GM06990 (cell line): Measurements from ENCODE around the gene PNMA8B.
A peak's percentile ranks its signal among the peaks of the same experiment; 100 is the strongest.

Experiments
- DNase-seq: peaks from one replicate; pipeline ENCODE4 v3.0.0-alpha.2; 2011; ENCODE audit not compliant: insufficient read length; ENCODE audit errors: extremely low read depth
- H3K27me3 ChIP-seq: replicated peaks from 2 replicates; pipeline ENCODE4 v1.6.0; 2011; ENCODE audit warnings: low read length; ENCODE audit not compliant: control insufficient read depth, insufficient read depth
- H3K36me3 ChIP-seq: 2 replicates; pipeline ENCODE4 v1.5.1; 2011; ENCODE audit warnings: low read length; ENCODE audit not compliant: control insufficient read depth, insufficient read depth
- H3K4me3 ChIP-seq: replicated peaks from 2 replicates; pipeline ENCODE4 v1.5.1; 2011; ENCODE audit warnings: low read depth, mild to moderate bottlenecking, control low read depth, low read length
- TF ChIP-seq, protein P1 (sequence below): IDR thresholded peaks from 2 replicates; pipeline ENCODE4 v1.5.1; 2011; ENCODE audit warnings: low read length, control low read depth, mild to moderate bottlenecking, inconsistent platforms; ENCODE audit not compliant: insufficient read depth, poor library complexity, severe bottlenecking

PNMA8B gene

DNA sequence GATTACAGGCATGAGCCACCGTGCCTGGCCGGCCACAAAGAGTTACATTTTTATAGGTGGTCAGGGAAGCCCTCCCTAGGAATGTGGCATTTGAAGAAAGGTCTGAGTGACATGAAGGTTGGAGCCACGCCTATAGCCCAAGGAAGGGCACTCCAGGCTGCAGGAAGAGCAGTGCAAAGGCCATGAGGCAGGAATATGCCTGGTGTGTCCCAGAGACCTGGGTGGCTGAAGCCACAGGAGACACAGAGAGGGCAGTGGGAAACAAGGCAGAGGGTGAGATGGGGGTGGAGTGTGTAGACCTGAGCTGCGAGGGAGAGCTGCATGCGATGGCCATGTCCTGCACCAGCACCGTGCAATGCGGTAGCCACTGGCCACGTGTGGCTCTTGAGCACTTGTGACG lies 4.9 kb downstream of the PNMA8B start:
- DNase-seq, result no peak
- H3K36me3 ChIP-seq, result no peaks in the 10 kb centered on the region
- H3K27me3 ChIP-seq, result peaks cover 5% of the 10 kb centered on the region
- H3K4me3 ChIP-seq, result no peak overlapping the region
- TF ChIP-seq, protein P1, sequence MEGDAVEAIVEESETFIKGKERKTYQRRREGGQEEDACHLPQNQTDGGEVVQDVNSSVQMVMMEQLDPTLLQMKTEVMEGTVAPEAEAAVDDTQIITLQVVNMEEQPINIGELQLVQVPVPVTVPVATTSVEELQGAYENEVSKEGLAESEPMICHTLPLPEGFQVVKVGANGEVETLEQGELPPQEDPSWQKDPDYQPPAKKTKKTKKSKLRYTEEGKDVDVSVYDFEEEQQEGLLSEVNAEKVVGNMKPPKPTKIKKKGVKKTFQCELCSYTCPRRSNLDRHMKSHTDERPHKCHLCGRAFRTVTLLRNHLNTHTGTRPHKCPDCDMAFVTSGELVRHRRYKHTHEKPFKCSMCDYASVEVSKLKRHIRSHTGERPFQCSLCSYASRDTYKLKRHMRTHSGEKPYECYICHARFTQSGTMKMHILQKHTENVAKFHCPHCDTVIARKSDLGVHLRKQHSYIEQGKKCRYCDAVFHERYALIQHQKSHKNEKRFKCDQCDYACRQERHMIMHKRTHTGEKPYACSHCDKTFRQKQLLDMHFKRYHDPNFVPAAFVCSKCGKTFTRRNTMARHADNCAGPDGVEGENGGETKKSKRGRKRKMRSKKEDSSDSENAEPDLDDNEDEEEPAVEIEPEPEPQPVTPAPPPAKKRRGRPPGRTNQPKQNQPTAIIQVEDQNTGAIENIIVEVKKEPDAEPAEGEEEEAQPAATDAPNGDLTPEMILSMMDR, result no peak

DNA sequence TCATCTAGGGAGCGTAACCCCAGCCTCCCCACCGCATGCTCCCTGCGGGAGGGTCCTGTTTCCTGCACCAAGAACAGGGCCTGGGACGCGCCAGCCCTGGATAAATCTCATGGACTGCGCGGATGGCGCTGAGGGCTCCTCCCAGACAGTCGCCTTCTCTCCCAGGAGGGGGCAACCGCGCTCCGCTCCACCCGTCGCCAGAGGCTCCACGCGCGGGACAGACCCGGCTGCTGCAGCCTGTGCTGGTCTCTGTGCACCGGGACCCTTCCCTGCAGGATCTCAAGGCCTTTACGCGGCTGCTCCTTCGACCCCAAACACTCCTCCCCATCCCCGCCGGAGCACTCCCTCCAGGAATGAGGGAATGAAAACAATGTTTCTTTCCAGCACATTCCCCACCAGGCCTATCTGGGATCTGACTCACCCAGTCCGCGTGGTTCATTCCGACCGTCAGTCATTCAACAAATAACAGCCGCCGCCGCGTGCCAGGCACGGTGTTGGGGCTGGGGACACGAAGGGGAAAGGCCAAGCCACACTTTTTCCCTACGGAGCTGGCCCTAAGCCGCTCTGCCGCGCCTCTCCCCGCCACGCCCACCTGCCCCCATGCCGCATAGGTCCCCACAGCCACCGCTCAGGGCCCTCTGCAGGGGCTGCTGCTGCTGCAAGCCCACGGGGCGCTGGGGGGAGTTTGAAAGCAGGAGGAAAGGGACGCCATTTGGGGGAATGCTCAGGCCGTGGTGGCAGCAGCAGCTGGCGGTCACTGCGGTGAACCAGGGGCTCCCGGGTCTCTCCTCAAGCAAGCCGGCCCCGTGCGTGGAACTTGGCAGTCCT lies 6.0 kb downstream of the PNMA8B start:
- Histone ChIP-seq H3K4me3 (no peak overlapping the region), H3K27me3 (peaks cover 5% of the 10 kb centered on the region), H3K36me3 (no peaks in the 10 kb centered on the region)
- TF ChIP-seq, protein P1, result no peak
- no peak for DNase-seq

DNA sequence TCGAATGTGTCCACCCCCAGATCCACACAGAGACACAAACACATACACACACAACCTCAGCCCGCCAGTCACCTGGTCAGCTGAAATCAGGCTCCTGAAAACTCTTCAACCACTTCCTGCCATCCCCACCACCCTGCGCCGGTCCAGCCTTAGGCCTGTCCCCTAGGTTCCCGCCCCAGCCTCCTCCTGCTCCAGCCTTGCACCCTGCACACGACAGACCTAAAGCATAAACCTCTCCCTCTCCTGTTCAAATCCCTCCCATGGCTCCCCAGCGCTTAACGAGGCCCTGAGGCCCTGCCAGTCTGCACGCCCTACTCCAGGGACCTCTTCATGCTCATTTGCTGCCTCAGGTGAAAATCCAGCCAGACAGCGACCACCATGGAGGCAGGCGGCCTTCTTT lies 7.1 kb downstream of the PNMA8B start:
- Histone ChIP-seq H3K27me3 (peaks cover 5% of the 10 kb centered on the region), H3K36me3 (no peaks in the 10 kb centered on the region), H3K4me3 (no peak overlapping the region)
- TF ChIP-seq, protein P1, result no peak
- DNase-seq, result no peak

DNA sequence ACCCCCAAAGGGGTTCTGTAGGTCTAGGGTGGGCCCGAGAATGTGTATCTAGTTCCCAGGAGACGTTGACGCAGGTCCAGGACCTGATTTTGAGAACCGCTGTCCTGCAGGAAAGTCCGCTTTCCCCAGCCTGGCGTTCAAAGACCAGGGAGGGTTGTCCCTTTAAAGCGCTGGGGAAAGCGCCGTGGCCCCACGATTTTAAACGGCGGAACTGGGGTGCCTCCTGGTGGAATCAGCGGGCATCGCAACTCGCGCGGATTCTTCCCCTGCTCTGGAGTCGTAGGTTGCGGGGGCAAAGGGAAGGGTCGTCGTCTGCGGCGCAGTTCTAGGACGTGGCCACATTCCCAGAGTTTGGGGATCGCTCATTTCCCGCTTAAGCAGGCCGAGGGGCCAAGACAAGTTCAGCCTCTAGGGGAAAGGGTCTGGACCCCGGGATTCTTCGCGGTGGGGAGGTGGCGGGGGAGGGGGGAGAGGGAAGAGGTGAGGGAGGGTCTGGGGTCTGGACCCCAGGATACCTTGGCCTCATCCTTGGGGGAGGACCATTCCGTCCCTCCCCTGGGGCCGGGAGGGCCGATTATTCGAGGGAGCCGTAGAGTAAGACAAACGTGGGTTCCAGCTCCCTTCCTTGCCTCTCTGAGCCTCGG lies 7.7 kb downstream of the PNMA8B start:
- TF ChIP-seq, protein P1, result peak; percentile 92
- H3K27me3 ChIP-seq, result peaks cover 5% of the 10 kb centered on the region
- peak; percentile 67 for DNase-seq
- no peak overlapping the region for H3K4me3 ChIP-seq
- no peaks in the 10 kb centered on the region for H3K36me3 ChIP-seq

DNA sequence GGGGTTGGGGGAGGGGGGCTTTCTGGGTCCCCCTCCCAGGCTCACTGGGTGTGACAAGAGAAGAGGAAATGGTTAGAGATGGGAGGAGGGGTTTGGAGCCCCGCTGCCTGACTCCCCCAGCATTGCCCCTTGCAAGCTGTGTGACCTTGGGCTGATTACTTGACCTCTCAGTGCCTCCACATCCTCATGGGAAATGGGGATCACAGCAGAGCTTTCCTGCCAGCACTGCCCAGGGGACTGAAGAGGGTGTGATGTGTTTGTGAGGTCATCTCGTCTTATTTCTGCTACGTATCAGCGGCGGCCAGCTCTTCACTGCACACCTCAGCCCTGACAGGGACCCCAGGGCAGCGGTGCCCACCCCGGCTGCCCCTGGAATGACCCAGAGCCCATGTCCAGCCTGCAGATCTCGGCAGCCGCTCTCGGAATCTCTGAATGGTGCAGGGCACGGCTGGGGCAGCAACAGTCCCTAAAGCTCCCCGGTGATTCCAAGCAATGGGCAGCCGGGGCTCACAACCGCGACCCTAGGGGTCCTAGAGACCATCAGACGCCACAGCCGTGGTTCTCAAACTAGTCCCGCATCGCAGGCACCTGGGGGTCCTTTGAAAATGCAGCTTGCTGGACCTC lies 8.4 kb downstream of the PNMA8B start:
- no peak for DNase-seq
- H3K27me3 ChIP-seq, result peaks cover 5% of the 10 kb centered on the region
- H3K36me3 ChIP-seq, result no peaks in the 10 kb centered on the region
- no peak overlapping the region for H3K4me3 ChIP-seq
- TF ChIP-seq, protein P1, result no peak
